Measurements from ENCODE around the gene YTHDF1.
"Not testable (repeated sequence)": the region's sequence is repeated elsewhere in the genome, so short reads cannot be mapped to it uniquely, and the experiment has no call there.

YTHDF1 gene

GRCh38 chr20:63167026-63167917 lies 48.7 kb downstream of the YTHDF1 start:
- no peak for DNase-seq

- DNase-seq = no peak
Measured at GRCh38 chr20:63166193-63167020, 49.5 kb downstream of the YTHDF1 start.

- no peak for DNase-seq
Measured at GRCh38 chr20:63165356-63166192, 50.4 kb downstream of the YTHDF1 start.

- DNase-seq = no peak
Measured at GRCh38 chr20:63164484-63165355, 51.2 kb downstream of the YTHDF1 start.

- DNase-seq = no peak
Measured at GRCh38 chr20:63163596-63164483, 52.1 kb downstream of the YTHDF1 start.

GRCh38 chr20:63163171-63163570 lies 52.8 kb downstream of the YTHDF1 start:
- DNase-seq = no peak

GRCh38 chr20:63162206-63162795 lies 53.6 kb downstream of the YTHDF1 start:
- DNase-seq = no peak

GRCh38 chr20:63161176-63161651 lies 54.7 kb downstream of the YTHDF1 start:
- DNase-seq = no peak

- no peak for DNase-seq
Measured at GRCh38 chr20:63160641-63161175, 55.2 kb downstream of the YTHDF1 start.

GRCh38 chr20:63159826-63160640 lies 55.9 kb downstream of the YTHDF1 start:
- DNase-seq = no peak

GRCh38 chr20:63159251-63159650 lies 56.7 kb downstream of the YTHDF1 start:
- DNase-seq = not testable (repeated sequence)

- no peak for DNase-seq
Measured at GRCh38 chr20:63158845-63159244, 57.1 kb downstream of the YTHDF1 start.

- no peak for DNase-seq
Measured at GRCh38 chr20:63158352-63158751, 57.6 kb downstream of the YTHDF1 start.

GRCh38 chr20:63157431-63157830 lies 58.5 kb downstream of the YTHDF1 start:
- DNase-seq = not testable (repeated sequence)

- DNase-seq = no peak
Measured at GRCh38 chr20:63156221-63156671, 59.7 kb downstream of the YTHDF1 start.

GRCh38 chr20:63155266-63156165 lies 60.4 kb downstream of the YTHDF1 start:
- no peak for DNase-seq

- no peak for DNase-seq
Measured at GRCh38 chr20:63154395-63154794, 61.5 kb downstream of the YTHDF1 start.

Data from NCI-H446 treated with DMSO at 0.1 percent for 48 hours (cell line).